SK-N-SH treated with all-trans-retinoic acid at 6 μM for 48 hours (cell line): Measurements from ENCODE around the gene PDCD1LG2.

Experiments used
- ATAC-seq: fragments of 200-7000 bp; cut with Tn5 transposase; 3 replicates; pipeline ENCODE4 v1.9.1; 2020; ENCODE audit warnings: mild to moderate bottlenecking, moderate library complexity
- ARNTL ChIP-seq: fragments of 450-650 bp; formaldehyde crosslinking; IDR thresholded peaks from 2 replicates; pipeline ENCODE4 v1.5.0; 2020; ENCODE audit warnings: low read depth, mild to moderate bottlenecking, moderate library complexity, borderline replicate concordance
- BACH2 ChIP-seq: fragments of 250-450 bp; sonication (Bioruptor Pico); IDR thresholded peaks from 2 replicates; pipeline ENCODE4 v1.9.0; 2021; ENCODE audit warnings: mild to moderate bottlenecking, borderline replicate concordance
- CSDC2 ChIP-seq: fragments of 250-450 bp; sonication (Bioruptor Pico); IDR thresholded peaks from 2 replicates; pipeline ENCODE4 v1.5.0; 2020; ENCODE audit warnings: mild to moderate bottlenecking, moderate library complexity
- CSRNP3 ChIP-seq: fragments of 250-450 bp; sonication (Bioruptor Pico); IDR thresholded peaks from 2 replicates; pipeline ENCODE4 v1.5.1; 2021; ENCODE audit warnings: mild to moderate bottlenecking, moderate library complexity
- ESRRG ChIP-seq: fragments of 250-450 bp; sonication (Bioruptor Pico); IDR thresholded peaks from 2 replicates; pipeline ENCODE4 v1.6.1; 2021; ENCODE audit warnings: mild to moderate bottlenecking
- GLIS3 ChIP-seq: fragments of 250-450 bp; sonication (Bioruptor Pico); IDR thresholded peaks from 2 replicates; pipeline ENCODE4 v1.5.0; 2020; ENCODE audit warnings: mild to moderate bottlenecking, moderate library complexity
- ISL1 ChIP-seq: fragments of 250-450 bp; sonication (Bioruptor Pico); IDR thresholded peaks from 2 replicates; pipeline ENCODE4 v2.1.2; 2022; ENCODE audit warnings: mild to moderate bottlenecking, moderate library complexity
- OSR1 ChIP-seq: fragments of 250-450 bp; sonication (Bioruptor Pico); IDR thresholded peaks from 2 replicates; pipeline ENCODE4 v1.8.0; 2022; ENCODE audit warnings: moderate library complexity, mild to moderate bottlenecking, inconsistent platforms
- PPARA ChIP-seq: fragments of 250-450 bp; sonication (Bioruptor Pico); IDR thresholded peaks from 2 replicates; pipeline ENCODE4 v1.5.0; 2020; ENCODE audit warnings: mild to moderate bottlenecking, borderline replicate concordance
- RARB ChIP-seq: fragments of 250-450 bp; sonication (Bioruptor Pico); IDR thresholded peaks from 2 replicates; pipeline ENCODE4 v1.8.0; 2021; ENCODE audit warnings: mild to moderate bottlenecking, moderate library complexity
- SNAI2 ChIP-seq: fragments of 250-450 bp; sonication (Bioruptor Pico); IDR thresholded peaks from 2 replicates; pipeline ENCODE4 v1.5.0; 2020; ENCODE audit warnings: mild to moderate bottlenecking, moderate library complexity
- TCF4 ChIP-seq: fragments of 250-450 bp; sonication (Bioruptor Pico); IDR thresholded peaks from 2 replicates; pipeline ENCODE4 v1.8.0; 2021; ENCODE audit warnings: mild to moderate bottlenecking, moderate library complexity, borderline replicate concordance
- TOX ChIP-seq: fragments of 250-450 bp; sonication (Bioruptor Pico); IDR thresholded peaks from 2 replicates; pipeline ENCODE4 v1.8.0; 2021; ENCODE audit warnings: mild to moderate bottlenecking, moderate library complexity, borderline replicate concordance
- ZC3H10 ChIP-seq: fragments of 250-450 bp; sonication (Bioruptor Pico); IDR thresholded peaks from 2 replicates; pipeline ENCODE4 v1.5.1; 2021; ENCODE audit warnings: mild to moderate bottlenecking, moderate library complexity
- ZFP3 ChIP-seq: fragments of 250-450 bp; sonication (Bioruptor Pico); IDR thresholded peaks from 2 replicates; pipeline ENCODE4 v1.5.0; 2020; ENCODE audit warnings: mild to moderate bottlenecking, moderate library complexity
- ZFP30 ChIP-seq: fragments of 450-650 bp; formaldehyde crosslinking; IDR thresholded peaks from 2 replicates; pipeline ENCODE4 v1.5.0; 2022; ENCODE audit warnings: mild to moderate bottlenecking, moderate library complexity
- ZNF565 ChIP-seq: fragments of 450-650 bp; formaldehyde crosslinking; conservative IDR thresholded peaks from 2 replicates; pipeline ENCODE4 v1.5.0; 2020; ENCODE audit warnings: low read depth, mild to moderate bottlenecking, moderate library complexity
- ZNF8 ChIP-seq: fragments of 450-650 bp; formaldehyde crosslinking; IDR thresholded peaks from 2 replicates; pipeline ENCODE4 v1.5.0; 2020; ENCODE audit warnings: mild to moderate bottlenecking, moderate library complexity
- TF ChIP-seq, protein P1 (sequence below): fragments of 250-450 bp; sonication (Bioruptor Pico); IDR thresholded peaks from 2 replicates; pipeline ENCODE4 v1.5.0; 2020; ENCODE audit warnings: mild to moderate bottlenecking, moderate library complexity
- TF ChIP-seq, protein P2 (sequence below): fragments of 250-450 bp; sonication (Bioruptor Pico); IDR thresholded peaks from 2 replicates; pipeline ENCODE4 v1.5.1; 2020; ENCODE audit warnings: low read depth, mild to moderate bottlenecking, moderate library complexity

The PDCD1LG2 gene

GRCh38 chr9:5587024-5587423 is 76.7 kb downstream of the PDCD1LG2 start:
- TF ChIP-seq ZFP30 (CRISPR knock-in tag) (no peak), GLIS3 (no peak), ISL1 (no peak), ZC3H10 (CRISPR knock-in tag) (no peak), RARB (CRISPR knock-in tag) (no peak), CSRNP3 (no peak), ESRRG (CRISPR knock-in tag) (no peak), TCF4 (CRISPR knock-in tag) (no peak), ARNTL (CRISPR knock-in tag) (no peak), PPARA (no peak), OSR1 (CRISPR knock-in tag) (no peak), ZNF8 (no peak), SNAI2 (CRISPR knock-in tag) (no peak), CSDC2 (CRISPR knock-in tag) (no peak), ZFP3 (CRISPR knock-in tag) (no peak), ZNF565 (CRISPR knock-in tag) (no peak), TOX (CRISPR knock-in tag) (no peak)
- TF ChIP-seq, protein P1, sequence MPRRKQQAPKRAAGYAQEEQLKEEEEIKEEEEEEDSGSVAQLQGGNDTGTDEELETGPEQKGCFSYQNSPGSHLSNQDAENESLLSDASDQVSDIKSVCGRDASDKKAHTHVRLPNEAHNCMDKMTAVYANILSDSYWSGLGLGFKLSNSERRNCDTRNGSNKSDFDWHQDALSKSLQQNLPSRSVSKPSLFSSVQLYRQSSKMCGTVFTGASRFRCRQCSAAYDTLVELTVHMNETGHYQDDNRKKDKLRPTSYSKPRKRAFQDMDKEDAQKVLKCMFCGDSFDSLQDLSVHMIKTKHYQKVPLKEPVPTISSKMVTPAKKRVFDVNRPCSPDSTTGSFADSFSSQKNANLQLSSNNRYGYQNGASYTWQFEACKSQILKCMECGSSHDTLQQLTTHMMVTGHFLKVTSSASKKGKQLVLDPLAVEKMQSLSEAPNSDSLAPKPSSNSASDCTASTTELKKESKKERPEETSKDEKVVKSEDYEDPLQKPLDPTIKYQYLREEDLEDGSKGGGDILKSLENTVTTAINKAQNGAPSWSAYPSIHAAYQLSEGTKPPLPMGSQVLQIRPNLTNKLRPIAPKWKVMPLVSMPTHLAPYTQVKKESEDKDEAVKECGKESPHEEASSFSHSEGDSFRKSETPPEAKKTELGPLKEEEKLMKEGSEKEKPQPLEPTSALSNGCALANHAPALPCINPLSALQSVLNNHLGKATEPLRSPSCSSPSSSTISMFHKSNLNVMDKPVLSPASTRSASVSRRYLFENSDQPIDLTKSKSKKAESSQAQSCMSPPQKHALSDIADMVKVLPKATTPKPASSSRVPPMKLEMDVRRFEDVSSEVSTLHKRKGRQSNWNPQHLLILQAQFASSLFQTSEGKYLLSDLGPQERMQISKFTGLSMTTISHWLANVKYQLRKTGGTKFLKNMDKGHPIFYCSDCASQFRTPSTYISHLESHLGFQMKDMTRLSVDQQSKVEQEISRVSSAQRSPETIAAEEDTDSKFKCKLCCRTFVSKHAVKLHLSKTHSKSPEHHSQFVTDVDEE (CRISPR knock-in tag) = no peak
- TF ChIP-seq, protein P2, sequence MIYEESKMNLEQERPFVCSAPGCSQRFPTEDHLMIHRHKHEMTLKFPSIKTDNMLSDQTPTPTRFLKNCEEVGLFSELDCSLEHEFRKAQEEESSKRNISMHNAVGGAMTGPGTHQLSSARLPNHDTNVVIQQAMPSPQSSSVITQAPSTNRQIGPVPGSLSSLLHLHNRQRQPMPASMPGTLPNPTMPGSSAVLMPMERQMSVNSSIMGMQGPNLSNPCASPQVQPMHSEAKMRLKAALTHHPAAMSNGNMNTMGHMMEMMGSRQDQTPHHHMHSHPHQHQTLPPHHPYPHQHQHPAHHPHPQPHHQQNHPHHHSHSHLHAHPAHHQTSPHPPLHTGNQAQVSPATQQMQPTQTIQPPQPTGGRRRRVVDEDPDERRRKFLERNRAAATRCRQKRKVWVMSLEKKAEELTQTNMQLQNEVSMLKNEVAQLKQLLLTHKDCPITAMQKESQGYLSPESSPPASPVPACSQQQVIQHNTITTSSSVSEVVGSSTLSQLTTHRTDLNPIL (CRISPR knock-in tag) = no peak
- peak; percentile 6; the same call in 2 of the 3 replicates for ATAC-seq

- ATAC-seq = no peak
- TF ChIP-seq ESRRG (CRISPR knock-in tag) = no peak
- no peak for TF ChIP-seq GLIS3
- TF ChIP-seq ARNTL (CRISPR knock-in tag) = no peak
These were observed 81.9 kb downstream of the PDCD1LG2 start for GRCh38 chr9:5592231-5592630.

DNA sequence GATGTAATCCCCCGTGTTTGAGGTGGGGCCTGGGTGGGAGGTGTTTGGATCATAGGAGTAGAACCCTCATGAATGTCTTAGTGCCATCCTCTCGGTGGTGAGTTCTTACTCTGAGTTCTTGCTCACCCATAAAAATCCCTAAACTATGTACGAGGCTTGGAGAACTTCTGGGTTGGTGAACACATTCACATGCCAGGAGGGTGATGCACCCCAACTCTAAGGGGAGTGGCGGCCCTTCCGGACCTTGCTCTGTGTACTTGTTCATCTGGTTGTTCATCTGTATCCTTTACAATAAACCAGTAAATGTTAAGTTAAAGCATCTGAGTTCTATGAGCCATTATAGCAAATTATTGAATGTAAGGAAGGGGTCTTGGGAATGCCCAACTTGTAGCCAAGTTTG is 82.6 kb downstream of the PDCD1LG2 start:
- TF ChIP-seq ZNF565 (CRISPR knock-in tag) = no peak
- no peak for TF ChIP-seq CSDC2 (CRISPR knock-in tag)
- TF ChIP-seq ARNTL (CRISPR knock-in tag) = no peak
- no peak for TF ChIP-seq GLIS3
- TF ChIP-seq ZNF8 = no peak
- TF ChIP-seq, protein P2 (CRISPR knock-in tag) = no peak
- TF ChIP-seq ZC3H10 (CRISPR knock-in tag) = no peak
- TF ChIP-seq OSR1 (CRISPR knock-in tag) = no peak
- TF ChIP-seq, protein P1 (CRISPR knock-in tag) = no peak
- no peak for TF ChIP-seq RARB (CRISPR knock-in tag)
- TF ChIP-seq BACH2 (CRISPR knock-in tag) = no peak
- no peak for TF ChIP-seq ZFP3 (CRISPR knock-in tag)
- no peak for TF ChIP-seq PPARA
- no peak for TF ChIP-seq CSRNP3
- no peak for ATAC-seq
